HK-2 (cell line): Measurements from ENCODE around the gene MYL7.

Experiments
- DNase-seq: peaks from one replicate; pipeline ENCODE4 v3.0.0-alpha.2; 2018; ENCODE audit not compliant: unreplicated experiment

Gene MYL7

GRCh38 chr7:44100458-44101302 lies 40.5 kb downstream of the MYL7 start:
- DNase-seq = peak; percentile 54

- no peak for DNase-seq
Observed at GRCh38 chr7:44099669-44100068, 41.5 kb downstream of the MYL7 start.

GRCh38 chr7:44098092-44099068 lies 42.8 kb downstream of the MYL7 start:
- no peak for DNase-seq

- DNase-seq = no peak
Observed at GRCh38 chr7:44097064-44097932, 43.8 kb downstream of the MYL7 start.

GRCh38 chr7:44096326-44096881 lies 44.7 kb downstream of the MYL7 start:
- DNase-seq = no peak

GRCh38 chr7:44095781-44096180 lies 45.4 kb downstream of the MYL7 start:
- DNase-seq = no peak

- DNase-seq = no peak
Observed at GRCh38 chr7:44094883-44095592, 46.1 kb downstream of the MYL7 start.

- DNase-seq = no peak
Observed at GRCh38 chr7:44094365-44094764, 46.8 kb downstream of the MYL7 start.

GRCh38 chr7:44093102-44093641 lies 48.0 kb downstream of the MYL7 start:
- no peak for DNase-seq
